ENCODE measurements around the gene ZNF584.

The ZNF584 gene

DNA sequence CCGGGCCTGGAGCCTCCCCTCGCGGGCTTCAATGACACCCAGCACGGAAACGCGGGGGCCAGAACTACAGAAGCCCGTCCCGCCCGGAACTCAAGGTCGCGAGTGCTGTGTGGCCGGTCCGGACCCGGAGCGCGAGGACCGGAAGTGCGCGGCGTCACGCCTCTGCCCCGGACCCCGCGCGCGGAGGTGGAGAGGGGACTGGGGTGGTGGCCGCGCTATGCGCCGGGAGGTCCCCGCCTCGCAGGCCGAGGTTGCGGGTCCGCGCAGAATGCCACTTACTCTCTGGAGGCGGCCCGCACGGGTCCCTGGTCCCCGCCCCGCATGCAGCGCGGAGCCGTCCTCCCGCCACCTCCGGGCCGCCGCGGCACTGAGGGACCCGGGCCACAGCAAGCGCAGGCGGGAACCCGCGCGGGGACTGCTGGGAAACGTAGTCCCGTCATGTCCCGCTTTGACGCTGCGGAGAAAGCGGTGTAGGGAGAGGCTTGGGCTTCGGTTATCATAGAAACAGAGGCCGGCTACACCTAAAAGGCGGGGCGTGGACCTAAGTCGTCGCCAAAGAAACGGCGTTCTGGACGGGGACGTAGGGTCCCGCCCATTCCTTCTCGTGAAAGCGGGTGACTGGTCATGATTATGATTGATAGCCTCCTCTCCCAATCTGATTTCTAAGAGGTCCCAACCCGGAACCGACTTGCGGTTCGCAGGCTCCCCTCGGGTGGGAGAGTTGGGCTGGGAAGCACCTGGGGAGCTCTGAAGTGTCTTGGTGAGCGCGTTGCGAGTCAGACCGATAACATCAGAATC, 27.6 kb upstream of the ZNF584 start, which contains the start of gene ZNF837:
Gene ZNF837, minus strand, starts transcription at position 369 of the 798 bp plus-strand sequence. CDS start 11,698 bp downstream, outside the sequence.
- H3K36me3 ChIP-seq (ENCODE audit: insufficient read depth, insufficient read length, low read length): no peaks in the 10 kb centered on the region
- TF ChIP-seq ZNF274 (IDR thresholded peaks at IDR 0.05; ENCODE audit: low read depth, low read length) (no peak), YY1 (IDR thresholded peaks at IDR 0.05; ENCODE audit: insufficient read depth, insufficient read length) (no peak), SUZ12 (IDR thresholded peaks at IDR 0.05; ENCODE audit: extremely low read depth, insufficient read depth, insufficient read length) (no peak)
- H3K9me3 ChIP-seq (ENCODE audit: insufficient read depth, low read length): no peaks in the 10 kb centered on the region
- H3K27me3 ChIP-seq (ENCODE audit: insufficient read depth, insufficient read length): no peaks in the 10 kb centered on the region
- peak within 1 kb of the TSS; percentile 72 for H3K4me3 ChIP-seq (ENCODE audit: insufficient read length, low read depth)
- peak; percentile 99 for DNase-seq (ENCODE audit: low read depth, low spot score)
- peaks cover 9% of the 10 kb centered on the region for H3K4me1 ChIP-seq (ENCODE audit: insufficient read depth, insufficient read length)
- H3K9ac ChIP-seq (ENCODE audit: insufficient read length, low read depth): peak within 1 kb of the TSS; percentile 94

DNA sequence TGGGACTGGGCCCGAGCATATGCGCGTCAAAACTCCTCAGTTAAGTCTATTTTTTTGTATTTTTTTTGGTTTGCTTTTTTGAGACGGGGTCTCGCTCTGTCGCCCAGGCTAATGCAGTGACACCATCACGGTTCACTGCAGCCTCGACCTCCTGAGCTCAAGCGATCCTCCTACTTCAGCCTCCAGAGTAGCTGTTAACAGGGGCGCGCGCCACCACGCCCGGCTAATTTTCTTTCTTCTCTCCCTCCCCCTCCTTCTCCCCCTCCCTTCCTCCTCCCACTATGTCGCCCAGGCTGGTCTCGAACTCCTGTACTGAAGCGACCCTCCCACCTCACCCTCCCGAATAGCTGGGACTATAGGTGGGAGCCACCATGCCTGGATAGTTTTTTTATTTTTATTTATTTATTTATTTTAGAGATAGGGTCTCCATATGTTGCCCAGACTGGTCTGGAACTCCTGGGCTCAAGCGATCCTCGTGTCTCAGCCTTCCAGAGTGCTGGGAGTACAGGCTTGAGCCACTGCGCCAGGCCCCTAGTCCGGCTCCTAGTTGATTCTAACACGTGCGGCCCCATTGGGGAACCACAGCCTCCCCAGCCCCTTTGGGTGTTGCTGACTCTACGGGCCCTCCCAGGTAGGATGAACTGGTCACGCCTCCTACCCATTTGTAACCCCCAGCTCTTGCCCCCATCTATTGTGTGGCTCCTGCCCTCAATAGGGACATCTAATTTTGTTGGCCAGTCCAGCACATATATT, 26.8 kb upstream of the ZNF584 start:
- no peaks in the 10 kb centered on the region for H3K36me3 ChIP-seq (ENCODE audit: insufficient read depth, insufficient read length, low read length)
- H3K4me1 ChIP-seq (ENCODE audit: insufficient read depth, insufficient read length): peaks cover 10% of the 10 kb centered on the region
- H3K4me3 ChIP-seq (ENCODE audit: insufficient read length, low read depth): peak overlapping the region; percentile 58
- H3K27me3 ChIP-seq (ENCODE audit: insufficient read depth, insufficient read length): no peaks in the 10 kb centered on the region
- TF ChIP-seq ZNF274 (IDR thresholded peaks at IDR 0.05; ENCODE audit: low read depth, low read length) (no peak), SUZ12 (IDR thresholded peaks at IDR 0.05; ENCODE audit: extremely low read depth, insufficient read depth, insufficient read length) (no peak), YY1 (IDR thresholded peaks at IDR 0.05; ENCODE audit: insufficient read depth, insufficient read length) (no peak)
- peak overlapping the region; percentile 64 for H3K9ac ChIP-seq (ENCODE audit: insufficient read length, low read depth)
- no peaks in the 10 kb centered on the region for H3K9me3 ChIP-seq (ENCODE audit: insufficient read depth, low read length)
- DNase-seq (ENCODE audit: low read depth, low spot score): no peak

DNA sequence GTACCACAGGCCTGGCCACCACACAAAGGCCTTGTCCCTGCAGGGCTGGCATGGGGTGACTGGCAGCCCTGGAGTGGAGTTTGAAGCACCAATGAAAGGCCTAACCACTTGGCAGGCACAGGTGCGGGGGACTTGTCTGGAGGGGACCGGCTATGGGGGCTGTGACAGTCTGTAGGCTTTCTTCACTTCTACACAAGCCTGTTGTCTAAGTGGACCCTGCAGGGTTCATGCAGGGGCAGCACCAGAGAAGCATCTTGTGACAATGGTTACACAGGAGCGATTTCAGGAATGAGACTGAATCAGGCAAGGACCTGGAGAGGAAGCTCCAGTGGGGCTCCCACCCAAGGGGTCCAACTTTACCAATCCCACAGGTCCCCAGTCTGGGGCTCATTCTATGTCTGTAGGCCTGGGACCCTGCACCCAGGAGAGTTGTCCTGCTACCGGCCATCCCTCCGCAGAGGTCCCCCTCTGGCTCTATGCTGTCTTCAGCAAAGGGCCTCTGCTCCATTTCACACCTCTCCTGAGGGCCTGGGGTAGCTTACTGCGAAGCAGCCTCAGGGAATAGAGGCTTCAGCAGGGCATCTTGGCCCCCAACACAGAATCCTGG, 25.3 kb upstream of the ZNF584 start:
- Histone ChIP-seq H3K4me3 (ENCODE audit: insufficient read length, low read depth) (no peak overlapping the region), H3K36me3 (ENCODE audit: insufficient read depth, insufficient read length, low read length) (peaks cover 8% of the 10 kb centered on the region), H3K4me1 (ENCODE audit: insufficient read depth, insufficient read length) (peaks cover 10% of the 10 kb centered on the region), H3K9me3 (ENCODE audit: insufficient read depth, low read length) (no peaks in the 10 kb centered on the region), H3K27me3 (ENCODE audit: insufficient read depth, insufficient read length) (no peaks in the 10 kb centered on the region), H3K9ac (ENCODE audit: insufficient read length, low read depth) (peak overlapping the region; percentile 4)
- TF ChIP-seq SUZ12 (IDR thresholded peaks at IDR 0.05; ENCODE audit: extremely low read depth, insufficient read depth, insufficient read length) (no peak), ZNF274 (IDR thresholded peaks at IDR 0.05; ENCODE audit: low read depth, low read length) (no peak), YY1 (IDR thresholded peaks at IDR 0.05; ENCODE audit: insufficient read depth, insufficient read length) (no peak)
- no peak for DNase-seq (ENCODE audit: low read depth, low spot score)

DNA sequence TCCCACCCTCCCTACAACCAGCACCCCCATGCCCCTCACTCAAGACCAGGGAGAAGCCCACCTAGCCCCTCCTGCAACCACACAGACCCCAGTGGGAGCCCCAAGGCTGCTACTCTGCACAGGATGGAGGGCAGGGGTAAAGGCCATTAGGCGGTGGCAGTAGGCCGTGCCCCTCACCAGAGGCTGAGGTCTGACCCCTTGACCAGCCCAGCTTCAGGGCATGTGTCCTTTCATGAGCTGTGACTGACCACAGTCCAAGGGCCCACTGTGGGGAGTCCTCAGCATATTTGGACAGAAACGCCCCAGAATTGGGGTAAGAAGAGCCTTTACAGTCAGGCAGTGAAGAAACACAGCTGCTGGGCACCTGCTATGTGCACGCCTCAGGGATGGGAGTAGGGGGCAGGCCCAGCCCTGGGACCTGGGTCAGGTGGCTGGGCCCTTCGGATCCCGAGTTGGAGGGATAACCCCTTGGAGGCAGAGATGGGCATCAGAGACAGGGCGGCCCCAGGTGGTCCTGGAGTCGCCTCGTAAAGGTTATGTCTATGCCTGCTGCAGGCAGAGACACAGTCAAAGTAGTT, 23.0 kb upstream of the ZNF584 start:
- Histone ChIP-seq H3K9me3 (ENCODE audit: insufficient read depth, low read length) (no peaks in the 10 kb centered on the region), H3K36me3 (ENCODE audit: insufficient read depth, insufficient read length, low read length) (peaks cover 25% of the 10 kb centered on the region), H3K27me3 (ENCODE audit: insufficient read depth, insufficient read length) (no peaks in the 10 kb centered on the region), H3K4me3 (ENCODE audit: insufficient read length, low read depth) (peak overlapping the region; percentile 91), H3K9ac (ENCODE audit: insufficient read length, low read depth) (peak overlapping the region; percentile 99), H3K4me1 (ENCODE audit: insufficient read depth, insufficient read length) (peaks cover 5% of the 10 kb centered on the region)
- DNase-seq (ENCODE audit: low read depth, low spot score): no peak
- TF ChIP-seq SUZ12 (IDR thresholded peaks at IDR 0.05; ENCODE audit: extremely low read depth, insufficient read depth, insufficient read length) (no peak), YY1 (IDR thresholded peaks at IDR 0.05; ENCODE audit: insufficient read depth, insufficient read length) (no peak), ZNF274 (IDR thresholded peaks at IDR 0.05; ENCODE audit: low read depth, low read length) (no peak)

DNA sequence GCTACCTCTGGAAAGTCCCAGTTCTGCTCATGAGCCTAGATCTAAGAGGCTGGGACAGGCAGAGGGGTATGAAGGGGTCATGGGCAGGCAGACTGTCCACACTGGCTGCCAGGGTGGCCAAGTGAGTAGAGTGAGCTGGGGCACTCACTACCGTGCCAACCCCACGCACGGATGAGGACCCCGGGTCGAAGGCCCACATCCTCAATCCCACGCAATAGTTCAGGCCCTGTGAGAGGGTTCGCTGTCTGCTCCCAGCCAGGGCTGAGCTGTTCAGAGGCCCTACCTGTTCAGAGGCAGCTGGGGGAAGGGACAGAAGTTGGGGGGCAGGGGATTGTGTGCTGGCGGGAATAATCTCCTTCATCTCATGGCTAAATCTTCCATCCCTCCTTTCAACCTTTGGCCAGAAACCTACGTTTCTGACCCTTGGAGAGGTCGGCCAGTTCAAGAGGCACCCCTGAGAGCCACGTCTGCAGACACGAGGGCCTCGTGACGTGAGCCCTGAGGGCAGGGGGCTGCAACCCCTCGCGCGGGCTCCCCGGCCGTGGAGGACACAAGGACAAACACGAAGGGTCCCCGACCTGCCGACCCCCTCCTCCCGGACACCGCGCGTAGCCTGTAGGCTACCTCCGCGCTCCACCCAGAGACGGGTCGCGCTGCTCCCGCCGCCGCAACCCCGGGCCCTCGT, 22.4 kb upstream of the ZNF584 start:
- H3K4me3 ChIP-seq (ENCODE audit: insufficient read length, low read depth): peak overlapping the region; percentile 91
- peaks cover 31% of the 10 kb centered on the region for H3K36me3 ChIP-seq (ENCODE audit: insufficient read depth, insufficient read length, low read length)
- no peak for DNase-seq (ENCODE audit: low read depth, low spot score)
- H3K9ac ChIP-seq (ENCODE audit: insufficient read length, low read depth): peak overlapping the region; percentile 99
- H3K9me3 ChIP-seq (ENCODE audit: insufficient read depth, low read length): no peaks in the 10 kb centered on the region
- TF ChIP-seq YY1 (IDR thresholded peaks at IDR 0.05; ENCODE audit: insufficient read depth, insufficient read length) (no peak), SUZ12 (IDR thresholded peaks at IDR 0.05; ENCODE audit: extremely low read depth, insufficient read depth, insufficient read length) (no peak), ZNF274 (IDR thresholded peaks at IDR 0.05; ENCODE audit: low read depth, low read length) (no peak)
- H3K27me3 ChIP-seq (ENCODE audit: insufficient read depth, insufficient read length): no peaks in the 10 kb centered on the region
- peaks cover 5% of the 10 kb centered on the region for H3K4me1 ChIP-seq (ENCODE audit: insufficient read depth, insufficient read length)

DNA sequence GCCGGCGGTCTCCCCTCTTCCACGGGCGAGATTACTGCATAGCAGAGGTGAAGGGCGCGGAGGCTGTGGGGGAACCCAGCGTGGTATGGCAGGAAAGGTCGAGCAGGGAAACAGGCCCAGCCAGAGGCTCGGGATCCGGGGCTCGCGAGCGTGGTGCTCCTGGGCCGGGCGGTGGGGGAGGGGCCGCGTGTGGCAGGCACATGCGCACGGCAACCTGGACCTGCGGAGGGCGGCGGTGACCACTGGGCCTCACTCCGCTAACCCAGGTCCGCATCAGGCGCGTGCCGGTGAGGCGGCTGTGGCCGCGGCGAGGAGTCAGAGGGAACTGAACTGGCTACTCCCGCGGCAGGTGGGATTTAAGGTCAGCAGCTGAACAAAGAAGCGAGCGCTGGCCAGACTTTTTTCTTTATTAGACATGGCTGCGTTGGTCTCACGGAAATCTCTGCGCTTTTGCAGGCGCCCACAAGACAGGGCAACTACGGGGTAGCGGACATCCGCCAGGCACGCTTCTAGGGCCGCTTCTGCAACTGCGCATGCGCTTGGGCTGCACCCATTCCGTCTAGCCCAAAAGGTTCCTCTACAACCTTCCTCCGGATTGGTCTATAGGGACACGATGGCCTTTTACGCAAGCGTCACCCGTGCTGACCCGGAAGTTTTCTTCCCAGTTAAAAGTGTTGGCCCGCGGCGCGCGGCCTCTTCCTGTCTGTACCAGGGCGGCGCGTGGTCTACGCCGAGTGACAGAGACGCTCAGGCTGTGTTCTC, 21.7 kb upstream of the ZNF584 start, which contains the start of gene RPS5:
Gene RPS5, plus strand, starts transcription at position 694 of the 762 bp plus-strand sequence. CDS start 869 bp downstream, outside the sequence.
- peak; percentile 90 for DNase-seq (ENCODE audit: low read depth, low spot score)
- peak within 1 kb of the TSS; percentile 91 for H3K4me3 ChIP-seq (ENCODE audit: insufficient read length, low read depth)
- no peaks in the 10 kb centered on the region for H3K27me3 ChIP-seq (ENCODE audit: insufficient read depth, insufficient read length)
- no peak for TF ChIP-seq YY1 (IDR thresholded peaks at IDR 0.05; ENCODE audit: insufficient read depth, insufficient read length)
- TF ChIP-seq ZNF274 (IDR thresholded peaks at IDR 0.05; ENCODE audit: low read depth, low read length): no peak
- TF ChIP-seq SUZ12 (IDR thresholded peaks at IDR 0.05; ENCODE audit: extremely low read depth, insufficient read depth, insufficient read length): no peak
- H3K36me3 ChIP-seq (ENCODE audit: insufficient read depth, insufficient read length, low read length): peaks cover 38% of the 10 kb centered on the region
- no peaks in the 10 kb centered on the region for H3K9me3 ChIP-seq (ENCODE audit: insufficient read depth, low read length)
- peak within 1 kb of the TSS; percentile 99 for H3K9ac ChIP-seq (ENCODE audit: insufficient read length, low read depth)
- H3K4me1 ChIP-seq (ENCODE audit: insufficient read depth, insufficient read length): peaks cover 5% of the 10 kb centered on the region

Measured in NT2/D1 (cell line).